ENCODE results near the gene ABHD13.
A peak's percentile ranks its signal among the peaks of the same experiment; 100 is the strongest.
"Not testable (repeated sequence)": the region's sequence is repeated elsewhere in the genome, so short reads cannot be mapped to it uniquely, and the experiment has no call there.

Gene ABHD13

DNA sequence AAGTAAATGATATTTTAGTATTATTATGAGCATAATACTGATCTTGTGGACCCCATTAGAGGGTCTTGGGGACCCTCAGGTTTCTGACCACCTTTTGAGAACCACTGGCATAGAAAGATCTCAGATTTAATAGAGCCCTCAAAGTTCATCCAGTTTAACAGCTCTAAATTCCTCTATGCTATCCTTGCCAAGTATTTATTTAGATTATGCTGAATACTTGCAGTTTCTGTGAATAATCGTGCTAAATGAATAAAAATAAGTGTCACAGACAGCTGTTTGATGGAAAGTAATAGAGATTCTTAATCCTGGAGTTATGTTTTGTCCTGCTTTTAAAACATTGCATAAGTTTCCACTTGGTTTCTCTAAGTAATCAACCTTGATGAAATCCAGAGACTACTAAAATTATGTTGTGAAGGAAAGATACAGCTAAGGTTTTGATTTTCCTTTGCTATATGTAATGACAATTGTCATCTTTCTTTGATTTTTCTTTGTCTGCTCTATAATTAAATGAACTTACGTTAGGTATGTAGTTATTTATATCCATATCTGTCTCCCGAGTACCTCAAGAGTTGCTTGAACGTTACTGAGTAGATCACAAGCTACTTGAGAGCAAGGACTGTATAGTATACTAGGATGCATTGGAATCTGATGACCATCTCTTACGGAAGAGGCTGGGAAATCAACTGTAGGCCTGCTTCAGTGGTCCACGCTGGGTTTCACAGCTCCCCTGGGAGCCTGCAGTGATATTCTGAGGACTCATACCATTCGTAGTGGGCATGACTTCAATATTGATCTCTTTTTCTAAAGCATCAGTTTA, 5.7 kb downstream of the ABHD13 start:
- DNase-seq (ENCODE audit: low spot score): no peak

DNA sequence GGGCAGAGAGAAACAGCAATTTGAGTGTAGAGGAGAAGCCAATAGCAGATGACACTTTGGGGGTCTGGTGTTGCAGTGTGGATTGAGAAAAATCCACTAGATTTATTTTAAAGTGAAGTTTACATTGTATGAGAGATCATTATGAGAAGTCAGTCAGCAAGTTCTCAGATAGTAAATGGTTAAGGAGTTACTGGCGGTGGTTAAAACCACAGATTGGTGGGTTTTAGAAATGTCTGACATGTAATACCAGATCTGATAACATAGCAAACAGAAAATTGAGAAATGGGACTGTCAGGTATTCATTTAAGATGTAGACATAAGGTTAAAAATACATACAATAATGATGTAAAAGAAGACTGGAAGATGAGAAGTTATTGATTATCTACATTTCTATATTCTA, 7.2 kb downstream of the ABHD13 start:
- DNase-seq (ENCODE audit: low spot score): no peak

DNA sequence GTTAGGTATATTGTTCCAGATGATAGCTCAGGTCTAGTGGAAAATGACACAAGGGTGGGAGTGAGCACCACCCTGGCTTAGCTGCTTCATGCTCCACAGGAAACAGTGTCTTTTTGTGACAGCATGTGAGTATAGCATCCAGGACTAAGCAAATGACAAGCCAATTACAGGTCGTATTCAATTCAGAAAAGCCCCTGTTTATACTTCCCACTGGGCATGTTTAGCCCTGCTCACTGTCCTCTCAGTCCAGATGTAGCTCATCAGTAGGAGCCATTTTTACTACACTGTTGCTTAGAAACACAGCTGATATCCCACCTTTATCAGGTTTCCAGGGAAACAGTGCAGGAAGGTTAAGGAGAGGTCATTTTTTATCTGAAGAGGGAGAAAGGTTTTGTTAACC, 8.0 kb downstream of the ABHD13 start:
- no peak for DNase-seq (ENCODE audit: low spot score)

DNA sequence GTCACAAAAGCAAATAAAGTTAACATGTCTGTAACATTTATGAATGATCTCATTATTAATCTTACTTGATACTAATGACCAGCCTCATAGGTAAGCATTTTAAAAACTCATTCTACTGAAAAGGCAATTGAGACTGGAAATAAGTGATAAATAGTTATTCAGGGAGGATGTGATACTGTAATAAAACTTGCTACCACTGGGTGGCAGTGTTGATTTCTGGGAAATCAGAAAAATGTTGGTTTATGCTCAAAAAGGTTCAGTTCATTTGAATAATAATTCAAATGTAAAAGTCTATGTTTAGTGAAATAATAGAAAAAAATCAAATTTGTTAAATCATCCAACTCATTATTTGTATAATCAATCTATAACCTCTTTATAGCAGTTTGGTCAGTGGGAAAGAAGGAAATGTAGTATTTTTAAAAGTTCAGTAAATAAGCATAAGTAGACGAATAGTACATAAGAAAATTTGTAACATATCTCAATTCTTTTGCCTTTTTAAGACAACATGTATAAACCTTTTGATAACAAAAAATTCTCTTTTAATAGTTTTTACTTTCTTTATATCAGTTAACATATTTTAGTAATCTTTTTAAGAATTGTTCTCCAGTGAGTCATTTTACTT, 9.6 kb downstream of the ABHD13 start:
- DNase-seq (ENCODE audit: low spot score): peak; percentile 52

DNA sequence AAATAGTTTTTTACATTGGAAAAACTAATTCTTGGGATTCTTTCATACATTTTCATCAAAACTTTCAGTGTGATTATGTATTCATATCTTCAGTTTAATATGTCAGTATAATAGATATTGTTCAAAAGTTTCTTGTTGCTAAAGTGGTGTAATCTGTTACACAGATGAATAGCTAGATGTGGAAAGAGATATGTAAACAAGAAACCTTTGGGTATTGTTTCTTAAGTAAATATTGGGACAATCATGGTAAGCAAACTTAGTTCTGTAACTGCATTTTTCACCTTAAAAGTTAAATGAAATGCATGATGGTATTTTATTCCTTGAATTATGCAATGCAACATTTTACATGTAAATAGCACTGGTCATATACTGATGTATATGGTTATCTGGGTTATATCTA, 12.2 kb downstream of the ABHD13 start:
- no peak for DNase-seq (ENCODE audit: low spot score)

DNA sequence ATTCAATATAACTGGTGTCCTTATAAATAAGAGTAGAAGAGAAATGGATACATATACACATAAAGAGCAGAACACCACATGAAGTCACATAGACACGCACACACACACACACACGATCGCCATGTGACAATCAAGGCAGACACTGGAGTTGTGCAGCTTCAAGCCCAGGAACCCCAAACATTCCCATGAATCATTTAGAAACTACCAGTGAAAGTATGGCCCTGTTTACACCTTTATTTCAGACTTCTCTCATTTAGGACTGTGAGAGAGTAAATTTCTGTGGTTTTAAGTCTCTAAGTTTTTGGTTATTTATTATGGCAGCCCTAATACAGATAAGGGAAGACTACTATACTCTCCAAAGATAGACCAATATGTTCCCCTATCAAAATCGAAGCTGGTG, 31.0 kb downstream of the ABHD13 start:
- no peak for DNase-seq (ENCODE audit: low spot score)

DNA sequence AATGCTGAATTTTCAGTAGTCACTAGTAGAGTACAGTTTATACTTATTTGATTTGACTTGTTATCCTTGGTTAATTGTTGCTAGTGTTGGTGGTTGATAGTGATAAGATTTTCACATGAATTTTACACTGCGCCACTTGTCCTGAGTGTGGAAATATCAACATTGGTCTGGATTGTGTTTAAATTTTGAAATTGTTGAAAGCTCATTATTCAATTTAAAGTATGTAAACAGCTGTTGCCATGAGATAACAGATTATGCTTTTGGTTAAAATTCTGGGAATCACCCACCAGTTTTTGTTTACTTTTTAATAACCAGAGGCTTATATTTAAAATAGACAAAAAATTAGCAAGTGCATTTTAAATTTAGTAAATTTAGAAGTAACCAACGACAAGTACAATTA, 39.1 kb downstream of the ABHD13 start:
- no peak for DNase-seq (ENCODE audit: low spot score)

DNA sequence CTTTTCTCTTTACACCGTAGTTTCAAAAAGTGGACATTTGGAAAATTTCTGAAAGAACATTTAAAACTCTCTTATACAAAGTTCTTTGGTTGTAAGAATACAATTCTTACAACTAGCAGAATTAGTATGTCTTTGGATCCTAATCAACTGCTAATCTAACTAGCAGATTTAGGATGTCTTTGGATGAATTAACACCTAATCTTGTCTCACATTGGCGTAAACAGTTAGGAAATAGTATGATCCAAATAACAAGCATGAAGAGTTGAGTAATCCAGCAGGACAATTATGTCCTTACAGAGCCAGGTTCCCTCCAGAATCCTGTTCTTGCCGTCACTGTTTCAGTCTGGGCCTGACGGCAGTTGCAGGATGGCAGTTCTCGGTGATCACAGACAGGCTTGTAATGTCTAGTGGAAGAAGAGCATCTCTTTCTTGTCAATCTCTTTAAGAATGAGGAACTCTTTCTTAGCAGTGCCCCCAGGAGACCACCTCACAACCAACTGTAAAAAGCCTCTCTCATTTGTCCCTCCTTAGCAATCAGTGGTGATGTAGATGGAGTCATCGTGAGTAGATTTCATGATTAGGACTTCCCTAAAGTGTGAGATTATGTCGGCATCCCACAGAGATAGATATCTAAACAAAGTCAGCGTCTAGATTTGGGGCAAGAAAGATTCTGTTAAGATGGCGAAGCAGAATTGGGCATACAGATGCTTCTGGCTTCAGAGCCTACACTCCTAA, 45.6 kb downstream of the ABHD13 start:
- no peak for DNase-seq (ENCODE audit: low spot score)

DNA sequence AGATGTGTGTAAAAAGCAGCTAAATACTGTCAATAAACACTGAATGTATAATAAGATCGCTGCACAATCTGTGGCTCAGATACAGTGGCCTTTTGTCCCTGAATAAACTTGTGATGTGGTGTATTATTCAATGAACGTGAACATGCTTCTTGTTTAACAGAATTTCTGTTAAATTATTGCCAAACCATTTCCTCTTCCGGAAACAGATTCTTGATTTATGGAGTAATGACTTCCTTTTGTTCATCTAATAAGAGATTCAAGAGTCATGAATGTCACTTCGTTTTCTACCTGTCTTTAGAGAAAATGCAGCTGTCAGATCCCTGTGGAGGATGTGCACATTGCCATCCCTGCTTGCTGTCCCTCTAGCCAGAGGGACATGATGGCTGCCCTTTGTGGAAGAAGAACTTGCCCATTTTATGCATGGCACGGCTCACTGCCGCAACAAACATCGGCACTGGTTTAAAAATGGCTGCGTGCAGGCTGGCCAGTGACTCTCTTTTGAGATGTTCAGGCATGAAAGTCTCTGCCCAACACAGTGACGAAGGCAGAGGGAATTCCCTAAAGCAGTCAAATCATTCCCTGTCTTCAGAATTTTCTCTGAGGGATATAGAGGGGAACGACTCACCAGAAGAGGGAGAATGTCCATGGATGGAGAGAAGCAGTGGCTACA, 48.3 kb downstream of the ABHD13 start:
- DNase-seq (ENCODE audit: low spot score): no peak

DNA sequence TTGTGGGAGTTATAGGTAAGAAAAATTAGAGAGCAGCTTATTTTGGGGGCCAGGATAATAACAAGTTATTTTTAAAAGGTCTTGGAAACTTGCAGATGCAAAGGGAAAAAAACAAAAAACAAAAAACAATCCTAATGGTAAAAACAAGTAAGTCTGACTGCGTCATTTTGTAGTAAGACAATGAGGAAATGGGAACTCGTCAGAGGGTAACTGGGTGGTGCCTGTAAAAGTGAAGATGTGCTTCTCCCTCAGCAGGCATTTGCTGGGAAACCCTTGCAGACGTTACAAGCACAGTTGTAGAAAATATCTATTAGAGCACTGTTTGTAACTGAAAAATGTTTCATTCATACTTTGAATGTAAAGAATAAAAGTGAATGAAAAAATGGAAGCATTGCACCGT, 49.2 kb downstream of the ABHD13 start:
- peak; percentile 24 for DNase-seq (ENCODE audit: low spot score)

DNA sequence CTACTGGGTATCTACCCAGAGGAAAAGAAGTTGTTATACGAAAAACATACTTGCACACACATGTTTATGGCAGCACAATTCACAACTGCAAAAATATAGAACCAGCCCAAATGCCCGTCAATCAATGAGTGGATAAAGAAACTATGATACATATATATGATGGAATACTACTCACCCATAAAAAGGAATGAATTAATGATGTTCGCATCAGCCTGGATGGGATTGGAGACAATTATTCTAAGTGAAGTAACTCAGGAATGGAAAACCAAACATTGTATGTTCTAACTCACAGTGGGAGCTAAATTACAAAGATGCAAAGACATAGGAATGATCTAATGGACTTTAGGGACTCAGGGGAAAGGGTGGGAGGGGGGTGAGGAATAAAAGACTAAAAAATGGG, 49.7 kb downstream of the ABHD13 start:
- DNase-seq (ENCODE audit: low spot score): not testable (repeated sequence)

DNA sequence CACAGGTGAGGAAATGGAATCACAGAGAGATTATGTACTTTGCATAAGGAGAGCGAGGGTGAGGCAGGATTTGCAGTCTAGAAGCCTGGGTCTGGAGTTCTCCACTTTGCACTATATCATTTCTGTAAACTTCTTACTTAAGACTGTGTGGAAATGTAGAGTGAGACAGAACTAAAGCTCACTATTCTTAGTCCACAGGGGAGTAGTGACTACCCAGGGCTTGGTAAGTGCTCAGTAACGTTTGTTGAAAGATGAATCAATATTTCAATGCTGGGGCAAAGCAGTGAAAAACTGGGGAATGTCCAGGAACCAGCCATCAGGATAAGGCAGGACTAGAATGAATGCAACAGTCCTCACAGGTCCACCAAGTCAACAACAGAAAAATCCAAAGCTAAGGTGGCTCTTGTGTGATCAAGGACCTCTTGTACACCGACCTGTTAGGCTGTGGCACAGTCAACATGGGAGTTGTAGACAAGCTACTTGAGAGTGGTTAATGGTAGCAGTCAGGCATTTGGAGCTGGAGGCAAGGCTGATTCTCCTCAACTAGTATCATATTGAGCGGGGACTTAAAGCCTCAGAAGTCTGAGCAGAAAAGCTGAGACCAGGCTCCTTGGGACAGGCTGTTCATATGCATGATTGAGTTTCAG, 50.4 kb downstream of the ABHD13 start:
- peak; percentile 9 for DNase-seq (ENCODE audit: low spot score)

DNA sequence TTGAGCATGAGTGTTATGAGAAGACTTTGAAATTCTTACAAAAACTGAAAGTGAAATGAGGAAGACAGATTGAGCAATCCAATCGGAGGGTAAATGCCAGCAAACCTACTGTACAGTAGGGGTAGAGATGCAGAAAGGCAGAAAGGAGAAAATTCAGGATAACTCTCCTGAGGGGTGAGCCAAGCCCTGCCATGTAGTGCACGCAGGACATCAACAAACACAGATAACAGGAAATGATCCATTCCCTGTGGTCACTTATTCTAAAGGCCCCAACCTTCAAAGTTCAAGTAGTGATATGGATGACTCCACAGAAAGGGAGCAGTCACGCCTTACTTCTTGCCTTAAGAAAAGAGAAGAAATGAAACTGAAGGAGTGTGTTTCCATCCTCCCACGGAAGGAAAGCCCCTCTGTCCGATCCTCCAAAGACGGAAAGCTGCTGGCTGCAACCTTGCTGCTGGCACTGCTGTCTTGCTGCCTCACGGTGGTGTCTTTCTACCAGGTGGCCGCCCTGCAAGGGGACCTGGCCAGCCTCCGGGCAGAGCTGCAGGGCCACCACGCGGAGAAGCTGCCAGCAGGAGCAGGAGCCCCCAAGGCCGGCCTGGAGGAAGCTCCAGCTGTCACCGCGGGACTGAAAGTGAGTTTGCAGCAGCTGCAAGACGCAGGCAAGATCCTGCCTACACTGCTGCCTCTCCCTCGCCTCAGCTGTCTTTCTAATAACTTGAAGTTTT, 51.6 kb downstream of the ABHD13 start, which contains the start of gene TNFSF13B:
TNFSF13B (plus strand) TSS at position 118 of the 728 bp plus-strand sequence; CDS start at position 296, 178 bp downstream.
- peak; percentile 74 for DNase-seq (ENCODE audit: low spot score)

DNA sequence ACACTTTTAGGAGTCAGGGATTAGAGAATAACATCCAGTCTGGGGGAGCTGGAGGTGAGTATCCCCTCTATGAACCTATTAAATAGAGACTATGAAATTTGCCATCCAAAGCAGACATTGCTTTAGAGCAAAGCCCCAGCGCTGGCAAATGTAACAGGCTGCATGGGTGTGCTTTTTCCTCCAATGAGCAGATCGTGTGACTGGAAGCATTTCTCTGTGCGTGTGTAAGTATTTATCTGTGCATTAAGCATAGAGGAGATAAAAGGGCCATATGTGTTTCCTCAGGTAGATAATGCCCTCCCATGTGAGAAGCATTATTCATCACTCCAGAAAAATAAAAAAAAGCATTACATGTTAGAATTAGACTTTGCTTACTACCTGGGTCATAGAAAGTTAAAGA, 52.2 kb downstream of the ABHD13 start:
- DNase-seq (ENCODE audit: low spot score): no peak

DNA sequence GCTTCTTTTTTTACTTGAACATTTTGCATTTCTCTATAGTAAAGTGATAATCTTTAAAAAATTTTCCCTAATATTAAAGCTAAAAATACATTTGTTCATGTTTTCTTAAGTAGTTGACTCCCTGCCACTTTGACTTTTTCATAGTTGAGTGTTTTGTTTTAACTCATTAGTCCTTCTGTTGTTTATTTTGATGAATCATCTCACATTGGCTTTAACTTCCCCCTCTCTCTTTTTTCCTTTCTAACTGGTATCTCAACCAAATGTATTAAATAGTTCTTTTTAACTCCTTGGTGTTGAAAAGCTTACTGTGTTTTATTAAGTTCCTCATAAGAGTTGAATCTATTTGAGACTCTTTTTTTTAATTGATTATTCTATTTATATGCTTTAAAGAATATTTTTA, 54.1 kb downstream of the ABHD13 start:
- DNase-seq (ENCODE audit: low spot score): no peak

DNA sequence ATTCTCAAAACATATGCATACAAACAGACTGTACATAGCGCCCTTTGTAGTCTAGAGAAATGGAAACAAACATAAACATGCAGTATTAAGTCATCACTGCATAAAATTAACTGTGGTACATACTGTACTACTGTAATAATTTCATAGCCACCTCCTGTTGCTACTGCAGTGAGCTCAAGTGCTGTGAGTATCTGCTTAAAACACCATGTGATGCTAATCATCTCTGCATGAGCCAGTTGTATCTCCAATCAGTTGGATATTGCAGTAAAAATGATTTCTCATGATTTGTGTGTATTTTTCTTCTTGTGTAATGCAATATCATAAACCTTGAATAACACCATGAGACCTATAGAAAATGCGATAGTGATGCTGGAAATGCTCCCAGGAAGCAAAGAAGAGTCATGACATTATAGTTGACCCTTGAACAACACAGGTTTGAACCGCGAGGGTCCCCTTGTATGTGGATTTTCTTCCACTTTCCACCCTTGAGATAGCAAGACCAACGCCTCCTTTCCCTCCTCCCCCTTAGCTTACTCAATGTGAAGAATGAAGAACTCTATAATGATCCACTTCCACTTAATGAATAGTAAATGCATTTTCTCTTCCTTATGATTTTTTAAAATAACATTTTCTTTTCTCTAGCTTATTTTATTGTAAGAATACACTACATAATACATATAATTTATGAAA, 55.4 kb downstream of the ABHD13 start:
- no peak for DNase-seq (ENCODE audit: low spot score)

DNA sequence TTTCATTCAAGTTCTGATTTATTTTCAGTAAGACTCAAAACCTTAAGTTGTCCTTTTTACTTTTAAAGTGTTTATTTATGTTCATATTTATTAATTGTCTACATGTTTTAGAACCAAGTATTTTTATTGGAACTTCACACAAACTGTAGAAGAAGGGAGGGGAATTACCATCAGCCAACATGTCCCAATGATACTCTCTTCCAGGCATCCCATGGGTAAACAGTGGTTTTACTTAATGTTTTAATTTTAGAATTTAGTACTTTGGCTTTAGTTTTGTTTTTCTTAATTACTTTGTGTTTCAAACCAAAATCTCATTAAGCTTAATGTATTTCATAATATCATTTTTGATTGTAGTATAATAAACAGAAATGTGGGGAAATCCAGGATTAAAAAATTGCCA, 56.5 kb downstream of the ABHD13 start:
- DNase-seq (ENCODE audit: low spot score): no peak

DNA sequence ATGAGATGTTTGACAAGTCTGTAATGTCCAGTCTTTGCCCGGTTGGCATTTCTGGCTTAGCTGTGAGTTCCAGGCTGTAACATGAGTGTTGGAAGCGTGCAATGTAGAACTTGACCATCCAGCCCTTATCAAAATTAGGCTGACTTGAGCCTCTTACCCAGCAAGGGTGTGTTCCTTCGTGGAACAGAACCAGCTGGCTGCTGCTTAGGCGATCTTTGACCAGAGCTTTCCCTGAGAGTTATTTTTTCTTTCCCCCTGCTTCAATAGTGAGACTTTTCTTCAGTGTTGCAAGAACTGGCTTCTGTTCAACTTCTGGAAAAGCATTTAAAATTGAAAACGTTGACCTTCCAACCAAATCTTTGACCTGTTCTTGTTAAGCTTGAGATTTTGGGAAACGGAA, 57.9 kb downstream of the ABHD13 start:
- no peak for DNase-seq (ENCODE audit: low spot score)

DNA sequence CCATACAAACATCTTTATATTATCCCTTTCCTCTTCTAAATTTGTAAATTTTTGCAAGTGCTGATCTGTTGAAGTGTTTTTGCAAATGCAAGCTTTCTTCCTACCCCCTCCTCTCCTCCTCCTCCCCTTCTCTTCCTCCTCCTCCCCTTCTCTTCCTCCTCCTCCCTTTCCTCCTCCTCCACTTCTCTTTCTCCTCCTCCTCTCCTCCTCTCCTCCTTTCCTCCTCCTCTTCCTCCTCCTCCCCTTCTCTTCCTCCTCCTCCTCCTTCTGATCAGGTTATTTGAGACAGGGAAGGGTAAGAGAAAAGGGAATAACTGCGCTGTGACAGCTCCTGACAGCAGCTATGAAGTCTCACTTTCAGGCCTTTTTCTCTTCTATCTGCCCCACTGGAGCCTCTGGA, 60.3 kb downstream of the ABHD13 start:
- DNase-seq (ENCODE audit: low spot score): no peak

DNA sequence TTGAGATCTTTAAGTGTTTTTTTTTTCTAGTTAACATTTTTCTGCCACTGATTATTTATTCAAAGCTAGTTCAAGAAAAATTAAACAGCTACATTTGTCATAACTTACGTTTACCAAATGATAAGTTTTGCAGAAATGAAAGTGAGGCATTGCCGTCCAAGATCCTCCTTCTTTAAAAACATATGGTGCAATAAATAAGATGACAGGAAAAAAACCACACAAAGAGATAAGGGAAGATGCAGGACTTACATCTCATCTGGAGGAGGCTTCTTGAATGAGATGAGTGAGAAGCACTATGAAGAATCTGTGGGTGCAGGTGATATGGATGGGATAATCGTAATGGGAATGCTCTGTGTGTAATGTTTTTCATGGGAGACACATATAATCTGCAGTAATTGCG, 63.7 kb downstream of the ABHD13 start:
- no peak for DNase-seq (ENCODE audit: low spot score)

DNA sequence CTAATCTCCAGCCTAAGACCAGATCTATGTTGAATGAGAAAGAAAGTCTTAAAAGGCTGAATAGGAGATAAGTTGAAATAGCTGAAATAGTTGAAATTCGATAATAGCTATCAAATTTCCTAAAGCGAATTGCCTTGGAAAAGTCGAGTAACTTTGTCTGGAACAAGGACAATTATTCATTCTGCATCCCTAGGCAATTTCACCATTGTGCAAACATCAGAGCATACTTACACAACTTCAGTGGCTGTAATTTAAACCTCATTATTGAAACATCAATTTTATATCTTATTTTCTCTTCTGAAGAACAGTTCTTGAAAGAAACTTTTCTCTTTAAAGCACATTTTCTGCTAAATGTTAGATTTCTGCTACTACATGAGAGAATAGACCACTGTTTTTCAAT, 64.9 kb downstream of the ABHD13 start:
- no peak for DNase-seq (ENCODE audit: low spot score)
